ENCODE results near the gene TAF4B. TPM values are rescaled to one million over a fixed set of nuclear protein-coding genes. Genes with fewer than 3 reads are reported as not detected.
A peak's percentile ranks its signal among the peaks of the same experiment; 100 is the strongest.

The TAF4B gene
- 0.32 TPM for polyA plus RNA-seq (2013, experiment 1 of 2)
- polyA plus RNA-seq (2013, experiment 2 of 2) = 0.38 TPM

- H4K91ac ChIP-seq (ENCODE audit: low read length) = no peak within 1 kb of the TSS
- H3K36me3 ChIP-seq (ENCODE audit: control insufficient read depth in 1 of 2, insufficient read depth in 2 of 2, low read depth in 1 of 2, low read length in 2 of 2) = no peaks in the 10 kb centered on the region
- peak within 1 kb of the TSS; percentile 91 to 96 for H3K4me3 ChIP-seq (ENCODE audit: insufficient read depth in 1 of 2, low read depth in 1 of 2, low read length in 2 of 2)
- H4K8ac ChIP-seq (ENCODE audit: low read length) = peak within 1 kb of the TSS; percentile 3
- peak within 1 kb of the TSS; percentile 100 for H3K4me2 ChIP-seq (ENCODE audit: low read length, poor library complexity, severe bottlenecking)
- H2BK12ac ChIP-seq (ENCODE audit: low read length in 2 of 2) = peak within 1 kb of the TSS in 1 of 2 experiments; percentile 10
- peak within 1 kb of the TSS in 1 of 2 experiments; percentile 53 for H3K14ac ChIP-seq (ENCODE audit: low read length in 2 of 2)
- no peak within 1 kb of the TSS for H2BK120ac ChIP-seq (ENCODE audit: low read depth, low read length)
- H2BK5ac ChIP-seq (ENCODE audit: low read depth, low read length, poor library complexity, severe bottlenecking) = no peak within 1 kb of the TSS
- H2BK15ac ChIP-seq (ENCODE audit: low read depth, poor library complexity, severe bottlenecking) = peak within 1 kb of the TSS; percentile 5
- H2AK5ac ChIP-seq (ENCODE audit: low read length, severe bottlenecking) = no peak within 1 kb of the TSS
- H3K4ac ChIP-seq (ENCODE audit: low read depth in 1 of 2, low read length in 2 of 2) = peak within 1 kb of the TSS in 1 of 2 experiments; percentile 14
- H3K79me1 ChIP-seq (replicated peaks; ENCODE audit: low read length, poor library complexity, severe bottlenecking) = peaks cover 7% of the 10 kb centered on the region
- no peak within 1 kb of the TSS for H3K27ac ChIP-seq (ENCODE audit: low read length, poor library complexity, severe bottlenecking)
- H3K27me3 ChIP-seq (ENCODE audit: control insufficient read depth in 1 of 2, insufficient read depth in 1 of 2, low read length in 2 of 2) = no peaks in the 10 kb centered on the region
- WGBS = under 1% methylated on average over 78 of the region's 101 CpGs
- peak; percentile 88 for DNase-seq
- H2AFZ ChIP-seq (ENCODE audit: low read depth, low read length) = peak within 1 kb of the TSS; percentile 95
- H3K18ac ChIP-seq (ENCODE audit: low read depth in 1 of 2, low read length in 2 of 2) = peak within 1 kb of the TSS; percentile 46 to 60
- H3K9me3 ChIP-seq (ENCODE audit: control insufficient read depth, low read length) = no peaks in the 10 kb centered on the region
- H3K9ac ChIP-seq (ENCODE audit: low read length) = peak within 1 kb of the TSS; percentile 96
- H3K23ac ChIP-seq (ENCODE audit: low read length in 2 of 2) = peak within 1 kb of the TSS in 1 of 2 experiments; percentile 85
- H3K4me1 ChIP-seq (ENCODE audit: control insufficient read depth, insufficient read depth, low read depth, low read length) = peaks cover 5% of the 10 kb centered on the region
These were observed at the start of gene TAF4B for GRCh38 chr18:26226229-26227050. Gene TAF4B, plus strand, starts transcription at chr18:26226445. Its CDS starts 489 bp downstream, at chr18:26226934.

GRCh38 chr18:26181343-26181826 lies 44.9 kb upstream of the TAF4B start:
- Histone ChIP-seq H3K36me3 (ENCODE audit: control insufficient read depth in 1 of 2, insufficient read depth in 2 of 2, low read depth in 1 of 2, low read length in 2 of 2) (no peaks in the 10 kb centered on the region), H3K4me2 (ENCODE audit: low read length, poor library complexity, severe bottlenecking) (no peak overlapping the region), H2AFZ (ENCODE audit: low read depth, low read length) (no peak overlapping the region), H3K79me1 (replicated peaks; ENCODE audit: low read length, poor library complexity, severe bottlenecking) (no peaks in the 10 kb centered on the region), H2BK12ac (ENCODE audit: low read length in 2 of 2) (no peak overlapping the region), H3K27ac (ENCODE audit: low read length, poor library complexity, severe bottlenecking) (no peak overlapping the region), H3K27me3 (ENCODE audit: control insufficient read depth in 1 of 2, insufficient read depth in 1 of 2, low read length in 2 of 2) (no peaks in the 10 kb centered on the region), H4K8ac (ENCODE audit: low read length) (no peak overlapping the region), H3K14ac (ENCODE audit: low read length in 2 of 2) (no peak overlapping the region), H2BK120ac (ENCODE audit: low read depth, low read length) (no peak overlapping the region), H4K91ac (ENCODE audit: low read length) (no peak overlapping the region), H3K9me3 (ENCODE audit: control insufficient read depth, low read length) (no peaks in the 10 kb centered on the region), H3K4me1 (ENCODE audit: control insufficient read depth, insufficient read depth, low read depth, low read length) (no peaks in the 10 kb centered on the region), H2AK5ac (ENCODE audit: low read length, severe bottlenecking) (no peak overlapping the region), H2BK15ac (ENCODE audit: low read depth, poor library complexity, severe bottlenecking) (no peak overlapping the region), H3K9ac (ENCODE audit: low read length) (no peak overlapping the region), H2BK5ac (ENCODE audit: low read depth, low read length, poor library complexity, severe bottlenecking) (no peak overlapping the region), H3K18ac (ENCODE audit: low read depth in 1 of 2, low read length in 2 of 2) (no peak overlapping the region), H3K23ac (ENCODE audit: low read length in 2 of 2) (no peak overlapping the region), H3K4me3 (ENCODE audit: insufficient read depth in 1 of 2, low read depth in 1 of 2, low read length in 2 of 2) (no peak overlapping the region), H3K4ac (ENCODE audit: low read depth in 1 of 2, low read length in 2 of 2) (no peak overlapping the region)
- 91% methylated on average over 7 of the region's 7 CpGs for WGBS
- no peak for DNase-seq

DNA sequence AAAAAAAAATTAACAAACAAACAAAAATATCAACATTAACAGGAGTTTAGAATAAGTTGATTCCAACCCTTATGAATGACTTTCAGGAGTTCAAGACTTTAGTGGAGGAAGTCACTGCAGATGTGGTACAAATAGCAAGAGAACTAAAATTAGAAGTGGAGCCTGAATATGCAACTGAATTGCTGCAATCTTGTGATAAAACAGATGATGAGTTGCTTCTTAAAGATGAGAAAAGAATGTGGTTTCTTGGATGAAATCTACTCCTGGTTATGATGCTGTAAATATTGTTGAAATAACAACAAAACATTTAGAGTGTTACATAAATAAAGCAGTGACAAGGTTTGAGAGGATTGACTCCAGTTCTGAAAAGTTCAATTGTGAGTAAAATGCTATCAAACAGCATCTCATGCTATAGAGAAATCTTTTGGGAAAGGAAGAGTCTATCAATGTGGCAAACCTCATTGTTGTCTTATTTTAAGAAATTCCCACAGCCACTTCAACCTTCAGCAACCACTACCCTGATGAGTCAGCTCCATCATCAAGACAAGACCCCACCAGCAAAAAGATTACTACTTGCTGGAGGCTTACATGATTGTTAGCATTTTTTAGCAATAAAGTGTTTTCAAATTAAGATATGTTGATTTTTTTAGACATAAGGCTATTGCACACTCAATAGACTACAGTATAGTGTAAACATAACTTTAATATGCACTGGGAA lies 42.7 kb upstream of the TAF4B start:
- Histone ChIP-seq H2BK15ac (ENCODE audit: low read depth, poor library complexity, severe bottlenecking) (no peak overlapping the region), H3K23ac (ENCODE audit: low read length in 2 of 2) (no peak overlapping the region), H3K14ac (ENCODE audit: low read length in 2 of 2) (no peak overlapping the region), H3K4me2 (ENCODE audit: low read length, poor library complexity, severe bottlenecking) (no peak overlapping the region), H3K4ac (ENCODE audit: low read depth in 1 of 2, low read length in 2 of 2) (no peak overlapping the region), H3K9ac (ENCODE audit: low read length) (no peak overlapping the region), H3K27me3 (ENCODE audit: control insufficient read depth in 1 of 2, insufficient read depth in 1 of 2, low read length in 2 of 2) (no peaks in the 10 kb centered on the region), H2AFZ (ENCODE audit: low read depth, low read length) (no peak overlapping the region), H3K79me1 (replicated peaks; ENCODE audit: low read length, poor library complexity, severe bottlenecking) (no peaks in the 10 kb centered on the region), H3K27ac (ENCODE audit: low read length, poor library complexity, severe bottlenecking) (no peak overlapping the region), H2BK5ac (ENCODE audit: low read depth, low read length, poor library complexity, severe bottlenecking) (no peak overlapping the region), H4K91ac (ENCODE audit: low read length) (no peak overlapping the region), H3K18ac (ENCODE audit: low read depth in 1 of 2, low read length in 2 of 2) (no peak overlapping the region), H2BK12ac (ENCODE audit: low read length in 2 of 2) (no peak overlapping the region), H3K36me3 (ENCODE audit: control insufficient read depth in 1 of 2, insufficient read depth in 2 of 2, low read depth in 1 of 2, low read length in 2 of 2) (no peaks in the 10 kb centered on the region), H4K8ac (ENCODE audit: low read length) (no peak overlapping the region), H2AK5ac (ENCODE audit: low read length, severe bottlenecking) (no peak overlapping the region), H3K9me3 (ENCODE audit: control insufficient read depth, low read length) (no peaks in the 10 kb centered on the region), H2BK120ac (ENCODE audit: low read depth, low read length) (no peak overlapping the region), H3K4me1 (ENCODE audit: control insufficient read depth, insufficient read depth, low read depth, low read length) (no peaks in the 10 kb centered on the region), H3K4me3 (ENCODE audit: insufficient read depth in 1 of 2, low read depth in 1 of 2, low read length in 2 of 2) (no peak overlapping the region)
- peak; percentile 3 for DNase-seq

- no peak overlapping the region for H3K18ac ChIP-seq (ENCODE audit: low read depth in 1 of 2, low read length in 2 of 2)
- H3K36me3 ChIP-seq (ENCODE audit: control insufficient read depth in 1 of 2, insufficient read depth in 2 of 2, low read depth in 1 of 2, low read length in 2 of 2) = no peaks in the 10 kb centered on the region
- no peak overlapping the region for H4K8ac ChIP-seq (ENCODE audit: low read length)
- no peaks in the 10 kb centered on the region for H3K79me1 ChIP-seq (replicated peaks; ENCODE audit: low read length, poor library complexity, severe bottlenecking)
- H4K91ac ChIP-seq (ENCODE audit: low read length) = no peak overlapping the region
- H3K4me1 ChIP-seq (ENCODE audit: control insufficient read depth, insufficient read depth, low read depth, low read length) = no peaks in the 10 kb centered on the region
- H3K9me3 ChIP-seq (ENCODE audit: control insufficient read depth, low read length) = no peaks in the 10 kb centered on the region
- H3K27me3 ChIP-seq (ENCODE audit: control insufficient read depth in 1 of 2, insufficient read depth in 1 of 2, low read length in 2 of 2) = no peaks in the 10 kb centered on the region
- H3K23ac ChIP-seq (ENCODE audit: low read length in 2 of 2) = no peak overlapping the region
- DNase-seq = no peak
- 55% methylated on average over 2 of the region's 2 CpGs for WGBS
- H3K4ac ChIP-seq (ENCODE audit: low read depth in 1 of 2, low read length in 2 of 2) = no peak overlapping the region
- no peak overlapping the region for H2BK120ac ChIP-seq (ENCODE audit: low read depth, low read length)
- no peak overlapping the region for H3K9ac ChIP-seq (ENCODE audit: low read length)
- no peak overlapping the region for H2BK12ac ChIP-seq (ENCODE audit: low read length in 2 of 2)
- H2AK5ac ChIP-seq (ENCODE audit: low read length, severe bottlenecking) = no peak overlapping the region
- H3K4me3 ChIP-seq (ENCODE audit: insufficient read depth in 1 of 2, low read depth in 1 of 2, low read length in 2 of 2) = no peak overlapping the region
- no peak overlapping the region for H2AFZ ChIP-seq (ENCODE audit: low read depth, low read length)
- no peak overlapping the region for H2BK15ac ChIP-seq (ENCODE audit: low read depth, poor library complexity, severe bottlenecking)
- no peak overlapping the region for H2BK5ac ChIP-seq (ENCODE audit: low read depth, low read length, poor library complexity, severe bottlenecking)
- no peak overlapping the region for H3K27ac ChIP-seq (ENCODE audit: low read length, poor library complexity, severe bottlenecking)
- H3K4me2 ChIP-seq (ENCODE audit: low read length, poor library complexity, severe bottlenecking) = no peak overlapping the region
- H3K14ac ChIP-seq (ENCODE audit: low read length in 2 of 2) = no peak overlapping the region
These were observed 41.0 kb upstream of the TAF4B start for GRCh38 chr18:26185267-26185666.
